Measurements from ENCODE around the gene TRIM15. TPM values are rescaled to one million over a fixed set of nuclear protein-coding genes. Genes with fewer than 3 reads are reported as not detected.

Gene TRIM15
- total RNA-seq, 1 experiment from 2014 or later, result not detected

GRCh38 chr6:30171677-30172471 is 8.5 kb downstream of the TRIM15 start:
- no peak for TF ChIP-seq EZH2 (IDR thresholded peaks at IDR 0.05; ENCODE audit: low read length, unreplicated experiment)
- TF ChIP-seq EZH2phosphoT487 (IDR thresholded peaks at IDR 0.05; ENCODE audit: borderline replicate concordance, low read length), result no peak
- TF ChIP-seq CTCF (conservative IDR thresholded peaks at IDR 0.05; ENCODE audit: low read depth, low read length), result no peak
- BruUV-seq (replicated peaks), result no TSS peak
- POLR2A ChIA-PET (ENCODE audit: unreplicated experiment), result interaction anchor here (0.6 kb wide), 1 partner anchor 196 kb away, joined by 3 read pairs; no protein-coding TSS in a partner anchor
- H3K9ac ChIP-seq (ENCODE audit: low read length), result no peak overlapping the region
- H3K27ac ChIP-seq (ENCODE audit: low read length), result no peak overlapping the region
- no peaks in the 10 kb centered on the region for H4K20me1 ChIP-seq (ENCODE audit: low read length)
- no peaks in the 10 kb centered on the region for H3K9me3 ChIP-seq (ENCODE audit: low read length)
- H3K4me1 ChIP-seq (ENCODE audit: insufficient read depth, low read length), result no peaks in the 10 kb centered on the region
- intact Hi-C loops (cut with micrococcal nuclease), result loop anchor here (5.0 to 10.0 kb wide), 3 partner anchors 40 to 465 kb away; no protein-coding TSS in a partner anchor
- no peak overlapping the region for H3K4me3 ChIP-seq (ENCODE audit: low read length)
- no peaks in the 10 kb centered on the region for H3K79me2 ChIP-seq (ENCODE audit: low read length)
- H3K4me2 ChIP-seq (ENCODE audit: low read length), result no peak overlapping the region
- peaks cover 28% of the 10 kb centered on the region for H3K27me3 ChIP-seq (ENCODE audit: low read length)
- DNase-seq (no peak), ATAC-seq (no peak)
- no peaks in the 10 kb centered on the region for H3K9me2 ChIP-seq (replicated peaks; ENCODE audit: low read length)
- H3F3A ChIP-seq (ENCODE audit: low read length, unreplicated experiment), result no peaks in the 10 kb centered on the region
- CTCF ChIA-PET, result no interaction called here
- H3K36me3 ChIP-seq (ENCODE audit: low read depth, low read length), result no peaks in the 10 kb centered on the region
- 0 out of 2 replicates have a peak overlapping the region, but pooled peaks have one; percentile 33 for H2AFZ ChIP-seq (ENCODE audit: low read length)

- POLR2A ChIA-PET (ENCODE audit: unreplicated experiment), result no interaction called here
- no peak for ATAC-seq
Measured at GRCh38 chr6:30172681-30173080, 9.3 kb downstream of the TRIM15 start.

More at GRCh38 chr6:30172681-30173080, 9.3 kb downstream of the TRIM15 start:
- Histone ChIP-seq H3K9me3 (ENCODE audit: low read length) (no peaks in the 10 kb centered on the region), H3K4me3 (ENCODE audit: low read length) (no peak overlapping the region), H3K4me2 (ENCODE audit: low read length) (no peak overlapping the region), H4K20me1 (ENCODE audit: low read length) (no peaks in the 10 kb centered on the region), H3K9ac (ENCODE audit: low read length) (no peak overlapping the region), H3K79me2 (ENCODE audit: low read length) (no peaks in the 10 kb centered on the region), H3K36me3 (ENCODE audit: low read depth, low read length) (no peaks in the 10 kb centered on the region), H2AFZ (ENCODE audit: low read length) (no peak overlapping the region), H3K4me1 (ENCODE audit: insufficient read depth, low read length) (no peaks in the 10 kb centered on the region), H3F3A (ENCODE audit: low read length, unreplicated experiment) (no peaks in the 10 kb centered on the region), H3K27ac (ENCODE audit: low read length) (no peak overlapping the region), H3K27me3 (ENCODE audit: low read length) (peaks cover 36% of the 10 kb centered on the region), H3K9me2 (replicated peaks; ENCODE audit: low read length) (no peaks in the 10 kb centered on the region)
- CTCF ChIA-PET, result no interaction called here
- no peak for DNase-seq
- TF ChIP-seq EZH2phosphoT487 (IDR thresholded peaks at IDR 0.05; ENCODE audit: borderline replicate concordance, low read length) (no peak), EZH2 (IDR thresholded peaks at IDR 0.05; ENCODE audit: low read length, unreplicated experiment) (no peak), CTCF (conservative IDR thresholded peaks at IDR 0.05; ENCODE audit: low read depth, low read length) (no peak)
- BruUV-seq (replicated peaks), result no TSS peak
- intact Hi-C loops (cut with micrococcal nuclease), result loop anchor here (5.0 to 10.0 kb wide), 3 partner anchors 40 to 465 kb away; no protein-coding TSS in a partner anchor

Data from PC-3 (cell line).